GM21367 (cell line): Measurements from ENCODE around the gene TTBK2.
"Not testable (repeated sequence)": the region's sequence is repeated elsewhere in the genome, so short reads cannot be mapped to it uniquely, and the experiment has no call there.

Experiments
- ATAC-seq: cut with Tn5 transposase; IDR thresholded peaks from one replicate; pipeline ENCODE4 v1.9.1; 2021; ENCODE audit not compliant: unreplicated experiment

Gene TTBK2

DNA sequence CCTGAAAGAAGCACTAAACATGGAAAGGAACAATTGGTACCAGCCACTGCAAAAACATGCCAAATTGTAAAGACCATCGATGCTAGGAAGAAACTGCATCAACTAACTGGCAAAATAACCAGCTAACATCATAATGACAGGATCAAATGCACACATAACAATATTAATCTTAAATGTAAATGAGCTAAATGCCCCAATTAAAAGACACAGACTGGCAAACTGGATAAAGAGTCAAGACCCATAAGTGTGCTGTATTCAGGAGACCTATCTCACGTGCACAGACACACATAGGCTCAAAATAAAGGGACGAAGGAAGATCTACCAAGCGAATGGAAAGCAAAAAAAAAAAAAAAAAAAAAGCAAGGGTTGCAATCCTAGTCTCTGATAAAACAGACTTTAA, 154.5 kb downstream of the TTBK2 start:
- ATAC-seq, result not testable (repeated sequence)

DNA sequence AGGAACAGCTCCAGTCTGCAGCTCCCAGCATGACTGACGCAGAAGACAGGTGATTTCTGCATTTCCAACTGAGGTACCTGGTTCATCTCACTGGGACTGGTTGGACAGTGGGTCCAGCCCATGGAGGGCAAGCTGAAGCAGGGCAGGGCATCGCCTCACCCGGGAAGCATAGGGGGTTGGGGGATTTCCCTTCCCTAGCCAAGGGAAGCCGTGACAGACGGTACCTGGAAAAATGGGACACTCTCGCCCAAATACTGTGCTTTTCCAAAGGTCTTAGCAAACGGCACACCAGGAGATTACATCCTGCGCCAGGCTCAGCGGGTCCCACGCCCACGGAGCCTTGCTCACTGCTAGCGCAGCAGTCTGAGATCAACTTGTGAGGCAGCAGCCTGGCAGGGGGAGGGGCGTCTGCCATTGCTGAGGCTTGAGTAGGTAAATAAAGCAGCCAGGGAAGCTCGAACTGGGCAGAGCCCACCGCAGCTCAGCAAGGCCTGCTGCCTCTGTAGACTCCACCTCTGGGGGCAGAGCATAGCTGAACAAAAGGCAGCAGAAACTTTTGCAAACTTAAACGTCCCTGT, 156.3 kb downstream of the TTBK2 start:
- ATAC-seq, result not testable (repeated sequence)

DNA sequence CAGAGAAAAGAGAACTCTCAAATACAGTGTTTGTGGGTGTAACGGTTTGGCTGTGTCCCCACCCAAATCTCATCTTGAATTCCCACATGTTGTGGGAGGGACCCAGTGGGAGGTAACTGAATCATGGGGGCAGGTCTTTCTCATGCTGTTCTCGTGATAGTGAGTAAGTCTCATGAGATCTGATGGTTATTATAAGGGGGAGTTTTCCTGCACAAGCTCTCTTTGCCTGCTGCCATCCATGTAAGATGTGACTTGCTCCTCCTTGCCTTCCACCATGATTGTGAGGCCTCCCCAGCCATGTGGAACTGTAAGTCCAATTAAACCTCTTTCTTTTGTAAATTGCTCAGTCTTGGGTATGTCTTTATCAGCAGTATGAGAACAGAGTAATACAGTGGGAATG, 158.8 kb downstream of the TTBK2 start:
- ATAC-seq, result not testable (repeated sequence)

DNA sequence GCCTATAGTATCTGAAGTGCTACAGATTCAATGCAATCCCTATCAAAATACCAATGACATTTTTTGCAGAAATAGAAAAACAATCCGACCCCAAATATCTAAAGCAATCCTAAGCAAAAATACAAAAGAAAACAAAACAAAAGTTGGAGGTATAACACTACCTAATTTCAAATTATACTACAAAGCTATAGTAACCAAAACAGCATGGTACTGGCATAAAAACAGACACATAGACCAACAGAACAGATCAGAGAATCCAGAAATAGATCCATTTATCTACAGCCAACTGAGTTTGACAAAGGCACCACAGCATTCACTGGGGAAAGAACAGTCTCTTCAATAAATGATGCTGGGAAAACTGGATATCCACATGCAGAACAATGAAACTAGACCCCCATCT, 159.8 kb downstream of the TTBK2 start:
- ATAC-seq, result no peak

DNA sequence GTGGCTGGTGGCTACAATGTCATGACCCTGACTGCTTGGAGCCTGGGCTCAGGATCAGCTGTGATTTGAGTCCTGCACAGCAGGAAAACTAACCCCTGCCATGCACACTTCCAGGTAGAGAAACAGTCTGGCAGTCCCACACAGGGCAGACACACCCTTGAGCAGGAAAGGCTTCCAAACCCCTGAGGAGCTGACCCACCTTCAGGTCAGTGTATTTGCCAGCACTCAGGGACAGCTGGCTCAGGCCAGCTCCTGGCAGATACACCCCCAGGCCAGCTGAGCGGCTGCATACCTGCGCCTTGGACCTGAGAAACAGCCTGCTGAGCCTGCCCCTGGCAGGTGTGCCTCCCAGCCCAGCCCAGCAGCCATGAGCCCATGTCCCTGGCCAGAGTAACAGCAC, 161.5 kb downstream of the TTBK2 start:
- no peak for ATAC-seq

DNA sequence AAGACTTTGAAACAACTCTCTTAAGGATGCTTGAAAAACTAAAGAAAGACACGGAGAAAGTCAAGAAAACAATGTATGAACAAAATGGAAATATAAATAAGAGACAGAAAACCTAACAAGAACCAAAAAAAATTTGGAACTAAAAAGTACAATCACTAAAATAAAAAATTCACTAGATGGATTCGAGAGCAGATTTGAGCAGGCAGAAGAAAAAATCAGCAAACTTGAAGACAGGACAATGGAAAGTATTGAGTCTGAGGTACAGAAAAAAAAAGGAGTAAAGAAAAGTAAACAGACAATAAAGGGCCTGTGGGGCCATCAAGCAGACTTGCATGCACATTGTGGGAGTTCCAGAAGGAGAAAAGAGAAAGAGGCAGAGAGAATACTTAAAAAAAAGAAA, 170.3 kb downstream of the TTBK2 start:
- no peak for ATAC-seq

DNA sequence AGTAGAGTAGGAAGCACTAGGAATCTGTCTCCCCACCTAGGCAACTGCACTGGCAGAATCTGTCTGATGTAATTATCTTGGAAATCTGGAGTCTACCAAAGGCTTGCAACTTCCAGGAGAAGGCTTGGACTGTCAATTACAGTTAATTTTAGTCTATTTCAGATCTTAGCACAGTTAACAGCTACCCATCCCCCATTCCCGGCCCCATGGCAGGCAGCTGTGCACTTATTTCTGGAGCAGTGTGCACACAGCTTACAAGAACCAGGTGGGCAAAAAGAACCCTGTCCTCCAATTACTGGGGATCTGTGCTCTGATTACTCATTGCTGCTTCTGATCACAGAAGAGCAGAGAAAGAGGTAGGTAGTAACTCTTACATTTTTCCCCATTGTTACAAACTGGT, 171.3 kb downstream of the TTBK2 start:
- ATAC-seq, result no peak

DNA sequence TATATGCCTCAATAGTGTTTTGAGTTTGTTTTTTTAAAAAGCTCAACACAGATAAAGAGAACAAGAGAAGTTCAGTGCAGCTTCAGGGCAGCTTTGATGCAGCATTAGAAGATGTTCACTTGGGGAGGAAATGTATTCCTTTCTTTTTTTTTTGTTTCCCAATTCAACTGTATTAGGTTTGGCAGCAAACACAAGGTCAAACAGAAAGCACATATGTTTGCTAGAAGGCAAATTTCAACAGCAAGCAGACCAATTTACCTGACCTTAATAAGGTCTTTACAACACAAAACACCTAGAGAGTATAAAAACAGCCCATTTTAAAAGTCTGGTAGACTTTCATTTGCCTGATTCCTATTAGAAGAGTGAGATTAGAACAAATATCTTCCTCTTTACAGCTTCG, 176.4 kb downstream of the TTBK2 start:
- ATAC-seq, result no peak

DNA sequence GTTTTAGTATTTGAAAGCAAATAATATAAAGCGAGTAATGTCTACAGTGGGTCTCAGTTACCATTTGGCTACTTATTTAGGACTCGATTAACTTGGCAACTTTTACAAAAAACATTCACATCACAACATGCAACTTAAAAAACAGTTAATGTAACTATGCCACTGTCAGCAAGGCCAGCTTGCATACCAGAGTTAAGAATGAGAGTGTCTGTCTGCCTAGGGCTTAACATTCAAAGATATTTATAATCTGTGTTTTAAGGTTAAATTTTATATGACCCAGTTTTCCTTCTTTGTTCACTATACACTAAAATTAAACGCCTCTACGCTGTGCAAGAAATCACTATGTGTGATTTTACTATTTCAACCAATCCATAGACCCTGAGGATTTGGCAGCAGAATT, 178.4 kb downstream of the TTBK2 start:
- no peak for ATAC-seq

DNA sequence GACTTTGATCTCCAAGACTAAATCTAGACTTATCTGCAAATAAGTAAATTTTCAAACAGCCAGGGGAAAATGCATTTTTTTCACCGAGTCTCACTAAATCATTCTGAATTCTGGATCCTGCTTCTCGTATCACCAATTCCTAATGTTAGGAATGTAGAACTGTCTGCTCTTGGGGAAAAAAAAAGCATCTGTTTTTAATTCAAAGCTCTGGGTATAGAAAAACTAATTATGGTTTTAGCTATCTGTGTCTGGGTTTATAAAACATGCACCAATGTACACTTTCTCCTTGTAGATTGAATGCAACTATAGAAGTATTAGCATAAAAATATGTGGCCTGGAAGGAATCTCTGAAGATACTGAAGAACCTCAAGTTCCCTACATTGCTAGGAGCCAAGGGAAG, 178.9 kb downstream of the TTBK2 start:
- no peak for ATAC-seq

DNA sequence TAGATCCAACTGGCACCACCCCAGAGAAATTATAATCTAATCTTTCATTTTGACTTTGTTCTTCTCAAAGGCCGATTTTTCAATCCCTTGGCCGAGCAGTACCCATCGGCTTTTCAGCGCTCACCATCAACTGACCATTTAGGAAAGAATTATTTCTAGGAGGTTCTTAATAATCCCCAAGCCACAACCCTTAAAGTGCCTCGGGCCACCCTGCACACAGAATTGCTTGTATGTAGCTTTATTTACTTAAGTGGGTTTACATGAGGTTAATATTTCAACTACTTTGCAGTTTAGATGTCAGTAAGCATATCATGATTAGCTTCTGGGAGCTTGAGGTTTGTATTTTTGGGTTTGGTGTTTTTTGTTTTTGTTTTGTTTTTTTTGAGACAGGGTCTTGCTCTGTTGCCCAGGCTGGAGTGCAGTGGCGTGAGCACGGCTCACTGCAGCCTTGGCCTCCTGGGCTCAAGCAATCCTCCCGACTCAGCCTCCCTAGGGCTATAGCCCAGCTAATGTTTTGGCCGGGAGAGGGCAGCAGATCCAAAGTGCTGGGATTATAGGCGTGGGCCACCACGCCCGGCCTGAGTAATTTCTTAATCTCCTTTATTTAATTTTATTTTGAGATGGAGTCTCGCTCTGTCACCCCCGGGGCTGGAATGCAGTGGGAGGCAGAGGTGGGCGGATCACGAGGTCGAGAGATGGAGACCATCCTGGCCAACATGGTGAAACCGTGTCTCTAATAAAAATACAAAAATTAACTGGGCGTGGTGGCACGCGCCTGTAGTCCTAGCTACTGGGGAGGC, 182.8 kb downstream of the TTBK2 start:
- ATAC-seq, result no peak

DNA sequence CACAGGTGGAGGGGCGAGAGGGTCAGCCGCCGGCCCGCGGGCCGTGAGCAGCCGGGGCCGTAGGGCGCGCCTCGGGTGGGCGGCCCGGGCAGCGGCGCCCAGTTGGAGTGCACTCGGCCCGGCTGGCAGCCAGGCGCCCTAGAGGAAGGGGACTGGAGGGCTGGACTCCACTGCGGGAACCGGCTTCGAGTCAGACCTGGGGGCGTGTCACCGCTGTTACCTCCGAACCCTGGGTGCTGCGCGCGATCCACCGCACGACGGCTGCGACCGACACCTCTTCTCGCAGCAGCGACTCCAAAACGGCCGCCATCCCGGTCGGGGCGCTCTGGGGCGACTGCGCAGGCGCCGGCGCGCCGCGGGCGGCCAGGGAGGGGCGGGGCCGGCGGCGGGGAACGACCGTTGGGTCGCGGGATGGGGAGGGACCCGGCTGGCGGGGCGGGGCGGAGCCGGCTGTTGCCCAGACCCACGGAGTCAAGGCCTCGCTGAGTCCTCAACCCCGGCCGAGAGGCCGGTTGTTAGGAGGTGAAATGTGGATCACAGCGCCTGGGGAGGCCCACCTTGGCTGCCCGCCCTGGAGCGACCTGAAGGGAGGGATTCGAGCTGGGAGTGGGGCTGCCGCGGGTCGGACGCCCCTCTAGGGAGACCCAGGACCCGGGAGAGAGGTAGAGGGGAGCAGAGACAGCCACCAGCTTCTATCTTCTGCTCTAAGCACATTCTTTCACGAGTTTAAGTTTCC, 183.6 kb downstream of the TTBK2 start, which contains the start of gene CDAN1:
CDAN1 (minus strand) TSS at position 336 of the 736 bp plus-strand sequence; CDS start at position 310, 26 bp downstream.
- ATAC-seq, result peak; percentile 86

DNA sequence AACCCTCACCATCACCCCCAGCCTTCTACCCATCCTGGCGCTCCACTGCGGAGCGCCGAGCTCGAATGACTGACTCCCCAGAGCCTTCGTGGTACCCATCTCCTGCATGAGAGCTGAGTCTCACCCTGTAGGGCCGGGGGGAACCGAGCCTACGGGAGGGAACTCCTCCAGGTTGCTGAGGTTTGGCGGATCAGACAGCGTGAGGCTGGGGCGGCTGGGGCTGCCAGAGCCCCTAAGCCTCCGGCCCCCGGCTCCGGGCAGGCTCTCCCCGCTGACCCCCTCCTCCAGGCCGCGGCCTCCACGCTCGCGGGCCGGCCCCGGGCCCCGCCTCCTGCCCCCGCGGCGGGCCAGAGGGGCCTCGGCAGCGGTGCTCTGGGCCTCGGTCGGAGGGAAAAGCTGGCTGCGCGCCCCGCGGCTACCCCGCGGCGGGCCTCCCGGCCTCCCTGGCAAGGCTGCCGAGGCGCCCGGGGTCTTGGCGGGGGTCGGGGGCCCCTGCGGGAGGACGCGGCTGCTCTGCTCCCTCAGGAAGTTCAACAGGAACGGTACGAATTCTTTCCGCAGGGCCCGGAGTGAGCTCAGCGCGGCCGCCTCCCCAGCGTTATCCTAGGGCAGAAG, 184.3 kb downstream of the TTBK2 start:
- peak; percentile 3 for ATAC-seq

DNA sequence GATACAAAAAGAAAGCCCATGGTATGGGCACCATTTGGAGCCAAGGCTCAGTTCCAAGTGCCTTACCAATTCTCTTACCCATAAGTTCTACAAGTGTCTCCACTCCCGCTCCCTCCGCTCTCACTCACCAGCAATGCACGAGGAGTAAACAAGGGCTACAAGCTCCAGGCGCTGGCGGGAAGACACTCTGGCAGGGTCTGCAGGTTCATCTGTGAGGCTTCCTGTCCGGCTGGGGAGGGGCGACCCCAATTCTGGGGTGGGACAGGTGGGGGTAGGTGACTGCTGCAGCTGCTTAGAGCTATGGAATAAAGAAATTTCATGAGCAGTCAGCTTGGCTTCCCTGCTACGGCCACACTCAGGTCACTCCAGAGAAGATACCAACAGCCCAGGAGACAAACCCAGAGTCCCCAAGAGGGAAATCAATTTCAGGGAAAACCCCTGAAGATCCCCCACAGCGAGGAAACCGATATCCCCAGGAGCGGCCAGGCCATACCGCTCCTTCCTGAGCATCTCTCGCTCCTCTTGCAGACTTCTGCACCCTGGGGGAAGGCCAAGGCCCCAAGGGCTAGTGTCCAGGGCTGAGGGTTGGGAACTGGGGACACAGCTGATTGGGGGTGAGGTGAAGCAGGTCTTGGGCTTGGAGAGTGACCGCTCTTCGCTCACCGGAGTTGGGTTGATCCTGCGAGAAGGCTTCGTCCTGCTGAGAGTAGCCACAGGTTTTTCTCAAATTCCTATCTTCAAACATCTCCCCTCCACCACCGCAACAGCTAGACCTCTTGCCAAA, 185.0 kb downstream of the TTBK2 start:
- ATAC-seq, result no peak

DNA sequence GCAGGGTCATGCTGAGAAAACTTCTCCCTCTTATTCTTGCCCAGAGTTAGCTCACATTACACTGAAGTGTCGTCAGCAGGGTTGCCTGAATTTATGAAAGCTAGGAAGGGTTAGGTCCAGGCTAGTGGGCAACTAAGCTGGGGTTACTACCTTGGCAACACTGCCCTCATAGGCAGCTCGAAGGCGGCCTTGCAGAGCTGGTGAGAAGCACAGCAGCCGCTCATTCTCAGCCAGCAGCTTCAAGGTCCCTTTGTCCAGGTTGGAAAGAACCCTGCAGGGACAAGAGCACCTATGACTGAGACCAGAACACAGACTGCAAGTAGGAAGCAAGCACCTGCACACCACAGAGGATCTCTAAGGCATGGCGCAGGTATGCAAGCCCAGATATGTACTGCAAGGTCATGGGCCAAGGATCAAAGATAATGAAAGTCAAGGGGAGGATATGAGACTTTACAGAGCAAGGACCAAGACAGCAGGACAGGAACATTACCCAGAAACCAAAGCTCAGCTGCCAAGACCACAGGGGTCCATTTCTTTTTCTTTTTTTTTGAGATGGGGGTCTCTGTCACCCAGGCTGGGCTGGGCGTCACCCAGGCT, 186.4 kb downstream of the TTBK2 start:
- no peak for ATAC-seq

DNA sequence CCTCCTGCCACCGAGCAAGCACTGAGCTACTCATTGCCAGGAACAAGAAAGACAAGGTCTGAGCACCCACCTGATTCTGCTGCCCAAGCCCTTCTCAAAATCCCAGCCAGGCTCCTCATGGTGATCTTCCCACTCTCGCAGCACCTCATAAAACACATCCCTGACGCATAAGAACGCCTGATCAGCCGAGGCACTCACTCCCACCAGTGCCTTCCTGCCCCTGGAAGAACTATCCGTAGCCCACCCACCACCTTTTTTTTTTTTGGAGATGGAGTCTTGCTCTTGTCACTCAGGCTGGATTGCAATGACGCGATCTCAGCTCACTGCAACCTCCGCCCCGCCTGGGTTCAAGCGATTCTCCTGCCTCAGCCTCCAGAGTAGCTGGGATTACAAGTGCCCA, 187.6 kb downstream of the TTBK2 start:
- ATAC-seq, result no peak

DNA sequence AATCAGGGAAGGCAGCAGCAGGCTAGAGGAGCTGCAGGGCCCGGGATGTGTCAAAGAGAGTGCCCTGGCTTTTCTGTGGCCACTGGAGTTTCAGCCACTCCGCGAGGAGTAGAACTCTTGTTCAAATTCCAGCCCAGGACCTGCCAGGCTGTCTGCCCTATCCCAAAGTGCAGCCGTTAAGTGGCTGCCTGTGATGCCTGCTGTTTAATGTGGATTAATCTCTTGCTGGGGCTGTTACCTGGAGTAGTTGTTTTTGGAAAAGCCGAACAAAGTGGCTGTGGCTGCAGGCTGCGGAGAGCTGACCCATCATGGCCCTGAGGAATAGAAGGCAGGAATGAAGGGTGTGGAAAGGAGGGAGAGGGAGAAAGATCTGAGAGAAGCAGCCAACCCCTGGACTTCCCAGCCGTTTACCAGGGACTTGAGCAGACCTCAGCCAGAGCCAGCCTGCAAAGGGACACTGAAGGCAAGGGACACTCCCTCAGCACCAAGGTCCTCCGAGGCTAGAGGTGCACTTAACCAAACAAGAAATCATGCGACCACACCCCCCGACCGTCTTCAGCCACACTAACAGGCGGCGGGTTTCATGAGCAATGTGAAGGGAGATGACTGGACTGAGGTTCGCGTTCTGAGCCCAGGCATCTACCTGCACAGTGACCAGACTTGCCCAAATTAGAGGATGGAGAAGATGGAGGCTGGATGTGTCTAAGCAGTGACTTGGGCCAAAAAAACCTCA, 188.3 kb downstream of the TTBK2 start:
- no peak for ATAC-seq

DNA sequence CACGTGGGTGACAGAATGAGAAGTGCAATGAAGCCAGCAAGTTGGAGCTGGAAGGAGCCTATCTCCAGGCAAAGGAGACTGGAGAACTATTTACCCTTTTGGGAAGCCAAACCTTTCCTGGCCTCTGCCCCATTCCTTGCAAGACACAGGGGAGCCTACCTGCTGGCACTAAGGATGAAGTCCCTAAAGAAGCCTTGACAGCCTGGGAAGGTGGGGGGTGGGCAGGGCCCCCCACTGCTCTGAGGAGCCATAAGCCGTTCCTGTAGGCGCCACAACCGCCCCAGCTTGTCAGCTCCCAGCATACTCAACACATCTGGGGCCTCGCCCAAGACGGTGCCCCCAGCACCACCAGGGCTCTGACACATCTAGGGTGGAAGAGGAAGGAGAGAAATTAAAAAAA, 189.1 kb downstream of the TTBK2 start:
- ATAC-seq, result no peak

DNA sequence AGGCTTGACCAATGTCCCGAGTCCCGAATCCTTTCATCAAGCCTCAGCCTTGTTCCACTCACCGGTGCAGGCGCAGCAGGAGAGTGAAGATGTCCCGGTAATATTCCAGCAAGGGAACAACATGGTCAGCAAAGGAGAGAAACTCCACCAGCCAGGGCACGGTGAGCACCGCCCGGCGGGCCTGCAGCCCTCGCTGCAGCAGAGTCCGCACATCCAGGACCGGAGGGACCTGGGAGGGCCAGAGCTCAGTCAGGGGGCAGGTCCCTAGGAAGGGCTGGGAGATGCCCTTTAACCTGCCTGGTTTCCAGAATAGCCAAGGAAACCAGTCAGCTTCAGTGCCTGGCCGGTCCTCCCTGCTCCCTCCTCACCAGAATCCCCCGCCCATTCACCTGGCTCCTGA, 190.0 kb downstream of the TTBK2 start:
- ATAC-seq, result no peak

DNA sequence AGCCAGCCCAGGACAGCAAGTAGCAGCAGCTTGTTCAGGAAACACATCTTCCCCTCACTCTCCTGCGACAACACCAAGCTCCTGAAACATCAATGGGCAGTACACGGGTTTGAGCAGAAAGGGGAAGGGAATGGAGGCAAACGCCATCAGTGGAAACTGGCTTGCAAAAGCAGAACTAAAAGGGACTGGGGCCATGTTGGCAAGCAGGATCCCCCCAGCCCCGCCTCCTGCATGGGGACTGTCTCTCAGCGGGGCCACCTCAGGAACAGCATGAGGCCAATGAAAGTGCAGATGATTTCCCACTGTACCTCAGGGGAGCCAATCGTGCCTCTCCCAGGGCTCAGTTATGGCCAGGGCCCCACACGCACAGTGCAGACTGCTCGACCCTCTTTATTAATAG, 190.4 kb downstream of the TTBK2 start:
- ATAC-seq, result no peak
